GM23338 (cell line): ENCODE measurements around the gene SH2D4B.

ENCODE experiments used
- CTCF ChIP-seq, 2 experiments: fragments of 200-600 bp in 1 of 2; sonication (generic) in 1 of 2; conservative IDR thresholded peaks; 2 replicates each; pipeline versions ENCODE4 v1.5.1 to v1.6.1; 2016 to 2017; ENCODE audit warnings: antibody characterized with exemption in 2 of 2, low read depth in 2 of 2, mild to moderate bottlenecking in 2 of 2, moderate library complexity in 1 of 2
- EZH2 ChIP-seq: fragments of 200-600 bp; sonication (generic); IDR thresholded peaks from one replicate; pipeline ENCODE4 v1.8.0; 2017; ENCODE audit warnings: antibody characterized with exemption, mild to moderate bottlenecking, low read depth; ENCODE audit not compliant: unreplicated experiment
- EZH2phosphoT487 ChIP-seq: fragments of 200-600 bp; sonication (generic); IDR thresholded peaks from one replicate; pipeline ENCODE4 v1.8.1; 2018; ENCODE audit warnings: antibody characterized with exemption; ENCODE audit not compliant: unreplicated experiment
- POLR2AphosphoS5 ChIP-seq: IDR thresholded peaks from 2 replicates; pipeline ENCODE4 v1.6.1; 2016; ENCODE audit warnings: antibody characterized with exemption, low read depth
- REST ChIP-seq: IDR thresholded peaks from one replicate; pipeline ENCODE4 v1.6.1; 2018; ENCODE audit warnings: antibody characterized with exemption; ENCODE audit not compliant: unreplicated experiment

GRCh38 chr10:80542053-80542452 lies 4.4 kb downstream of the SH2D4B start:
- TF ChIP-seq EZH2: no peak
- no peak for TF ChIP-seq CTCF (conservative IDR thresholded peaks at IDR 0.05; ENCODE audit: low read depth in 2 of 2)
- TF ChIP-seq POLR2AphosphoS5: no peak
- TF ChIP-seq REST: no peak
- TF ChIP-seq EZH2phosphoT487: no peak
